NCI-H1092 treated with DMSO at 0.1 percent for 48 hours (cell line): ENCODE data around the gene MYOZ1.
"Not testable (repeated sequence)": the region's sequence is repeated elsewhere in the genome, so short reads cannot be mapped to it uniquely, and the experiment has no call there.

ENCODE experiments used
- DNase-seq: peaks from one replicate; lab custom pipeline; 2025; lab: John Stamatoyannopoulos, UW

The MYOZ1 gene

GRCh38 chr10:73641328-73642060 lies at the start of gene MYOZ1:
Gene MYOZ1, minus strand, starts transcription at chr10:73641474. Its CDS starts 1,457 bp downstream, at chr10:73640017.
- no peak for DNase-seq

GRCh38 chr10:73690755-73691154 lies 49.5 kb upstream of the MYOZ1 start:
- DNase-seq: not testable (repeated sequence)

- not testable (repeated sequence) for DNase-seq
These were observed 48.3 kb upstream of the MYOZ1 start for GRCh38 chr10:73689596-73689995.

GRCh38 chr10:73687641-73688040 lies 46.4 kb upstream of the MYOZ1 start:
- DNase-seq: not testable (repeated sequence)

- not testable (repeated sequence) for DNase-seq
These were observed 33.3 kb upstream of the MYOZ1 start for GRCh38 chr10:73674546-73674945.

GRCh38 chr10:73668378-73668777 lies 27.1 kb upstream of the MYOZ1 start:
- not testable (repeated sequence) for DNase-seq

GRCh38 chr10:73666153-73666809 lies 25.0 kb upstream of the MYOZ1 start:
- DNase-seq: not testable (repeated sequence)

- not testable (repeated sequence) for DNase-seq
These were observed 24.3 kb upstream of the MYOZ1 start for GRCh38 chr10:73665581-73665980.

- DNase-seq: not testable (repeated sequence)
These were observed 23.1 kb upstream of the MYOZ1 start for GRCh38 chr10:73664156-73665040.

GRCh38 chr10:73663621-73664020 lies 22.3 kb upstream of the MYOZ1 start:
- DNase-seq: not testable (repeated sequence)

GRCh38 chr10:73662705-73663104 lies 21.4 kb upstream of the MYOZ1 start:
- not testable (repeated sequence) for DNase-seq

- DNase-seq: no peak
These were observed 14.7 kb upstream of the MYOZ1 start, which contains the start of gene SYNPO2L for GRCh38 chr10:73655990-73656298. Gene SYNPO2L, minus strand, starts transcription at chr10:73656029. Its CDS starts 107 bp downstream, at chr10:73655922.

GRCh38 chr10:73655257-73655989 lies 14.1 kb upstream of the MYOZ1 start:
- DNase-seq: no peak

GRCh38 chr10:73653701-73654100 lies 12.4 kb upstream of the MYOZ1 start:
- DNase-seq: no peak

- no peak for DNase-seq
These were observed 11.9 kb upstream of the MYOZ1 start for GRCh38 chr10:73653195-73653594.

- DNase-seq: no peak
These were observed 9.5 kb upstream of the MYOZ1 start for GRCh38 chr10:73650537-73651331.

- no peak for DNase-seq
These were observed 8.7 kb upstream of the MYOZ1 start for GRCh38 chr10:73649876-73650536.

GRCh38 chr10:73648975-73649829 lies 7.9 kb upstream of the MYOZ1 start:
- no peak for DNase-seq

GRCh38 chr10:73647875-73648651 lies 6.8 kb upstream of the MYOZ1 start:
- DNase-seq: no peak
